DMS153 treated with DMSO at 0.1 percent for 48 hours (cell line): Measurements from ENCODE around the gene POU2F1.

Experiments
- DNase-seq: peaks from one replicate; lab custom pipeline; 2025; ENCODE audit not compliant: unreplicated experiment; lab: John Stamatoyannopoulos, UW

POU2F1 gene

GRCh38 chr1:167412072-167412471 lies 191.4 kb downstream of the POU2F1 start:
- DNase-seq, result no peak

- DNase-seq, result no peak
Measured at GRCh38 chr1:167412920-167413319, 192.2 kb downstream of the POU2F1 start.

- DNase-seq, result no peak
Measured at GRCh38 chr1:167413328-167413727, 192.6 kb downstream of the POU2F1 start.

- DNase-seq, result no peak
Measured at GRCh38 chr1:167416506-167416905, 195.8 kb downstream of the POU2F1 start.

GRCh38 chr1:167418391-167418790 lies 197.7 kb downstream of the POU2F1 start:
- no peak for DNase-seq

- no peak for DNase-seq
Measured at GRCh38 chr1:167419245-167419644, 198.6 kb downstream of the POU2F1 start.

GRCh38 chr1:167420510-167420909 lies 199.8 kb downstream of the POU2F1 start:
- DNase-seq, result no peak

GRCh38 chr1:167423684-167424619 lies 203.3 kb downstream of the POU2F1 start:
- no peak for DNase-seq

GRCh38 chr1:167425482-167425881 lies 204.8 kb downstream of the POU2F1 start:
- no peak for DNase-seq

GRCh38 chr1:167426716-167427115 lies 206.0 kb downstream of the POU2F1 start:
- DNase-seq, result no peak

GRCh38 chr1:167427848-167428247 lies 207.2 kb downstream of the POU2F1 start:
- DNase-seq, result no peak

- DNase-seq, result no peak
Measured at GRCh38 chr1:167428395-167428794, 207.7 kb downstream of the POU2F1 start.

GRCh38 chr1:167429612-167430011 lies 208.9 kb downstream of the POU2F1 start:
- DNase-seq, result no peak

- no peak for DNase-seq
Measured at GRCh38 chr1:167430134-167430848, 209.6 kb downstream of the POU2F1 start.

GRCh38 chr1:167430849-167431242 lies 210.2 kb downstream of the POU2F1 start:
- DNase-seq, result no peak

GRCh38 chr1:167431261-167431908 lies 210.7 kb downstream of the POU2F1 start:
- DNase-seq, result peak; percentile 8

GRCh38 chr1:167431909-167432650 lies 211.4 kb downstream of the POU2F1 start:
- DNase-seq, result no peak

- no peak for DNase-seq
Measured at GRCh38 chr1:167432780-167433179, 212.1 kb downstream of the POU2F1 start.

GRCh38 chr1:167433884-167434283 lies 213.2 kb downstream of the POU2F1 start:
- no peak for DNase-seq

GRCh38 chr1:167434306-167434705 lies 213.6 kb downstream of the POU2F1 start:
- DNase-seq, result no peak

- DNase-seq, result no peak
Measured at GRCh38 chr1:167435484-167435883, 214.8 kb downstream of the POU2F1 start.
